HepG2 (cell line): Measurements from ENCODE around the gene DPH3. TPM values are rescaled to one million over a fixed set of nuclear protein-coding genes. Genes with fewer than 3 reads are reported as not detected.

Experiments used
- ATAC-seq: fragments of 200-7000 bp; cut with Tn5 transposase; 3 replicates; pipeline ENCODE4 v1.9.1; 2020; ENCODE audit warnings: mild to moderate bottlenecking, moderate library complexity
- BruUV-seq: library from RNA; stranded (reverse); fragments of 400-500 nt; replicated peaks from 2 replicates; lab custom pipeline; 2021; lab: Mats Ljungman, UMichigan
- CTCF ChIA-PET: fragments of 300-600 bp; formaldehyde crosslinking; extraction: SDS; loops from one replicate; lab custom pipeline; 2021; ENCODE audit warnings: low total read pairs, inconsistent platforms, low intra/inter-chr PET ratio; lab: Yijun Ruan, JAX
- POLR2A ChIA-PET: fragments of 350-600 bp; sonication (Branson Sonifier 250); formaldehyde crosslinking; loops from one replicate; lab custom pipeline; 2020; ENCODE audit warnings: antibody characterized with exemption, inconsistent platforms; lab: Yijun Ruan, JAX
- DNase-seq: peaks from one replicate; pipeline ENCODE4 v3.0.0-alpha.2; 2015; ENCODE audit warnings: low spot score
- FAIRE-seq: peaks from 3 replicates; lab custom pipeline; 2011; peaks lifted over from hg19 to GRCh38; lab: Jason Lieb, UNC
- H2AFZ ChIP-seq: one replicate; pipeline ENCODE4 v1.6.1; 2011; ENCODE audit warnings: low read length, inconsistent platforms
- H3K27ac ChIP-seq: fragments of 300-600 bp; 3 replicates; pipeline ENCODE4 v1.8.0; 2011; ENCODE audit warnings: mixed run types, mild to moderate bottlenecking, mixed read lengths, low read length, inconsistent platforms; ENCODE audit not compliant: insufficient read depth; ENCODE audit errors: extremely low read length
- H3K27me3 ChIP-seq, 2 experiments: fragments of 200-600 bp in 1 of 2; 2 replicates in 1 of 2; 3 replicates in 1 of 2; pipeline versions ENCODE4 v1.6.0 to v1.8.0; 2011; ENCODE audit warnings: low read length in 2 of 2, mild to moderate bottlenecking in 2 of 2, moderate library complexity in 2 of 2, inconsistent platforms in 1 of 2; ENCODE audit not compliant: insufficient read depth in 2 of 2, control insufficient read depth in 1 of 2
- H3K36me3 ChIP-seq, 2 experiments: fragments of 200-600 bp in 1 of 2; replicated peaks in 1 of 2; 2 replicates in 1 of 2; 3 replicates in 1 of 2; pipeline versions ENCODE4 v1.5.1 to v1.8.0; 2011; ENCODE audit warnings: low read length in 2 of 2, inconsistent platforms in 1 of 2; ENCODE audit not compliant: insufficient read depth in 2 of 2, control insufficient read depth in 1 of 2
- H3K4me1 ChIP-seq: 2 replicates; pipeline ENCODE4 v1.5.1; 2012; ENCODE audit warnings: low read length, inconsistent platforms; ENCODE audit not compliant: insufficient read depth
- H3K4me2 ChIP-seq: 2 replicates; pipeline ENCODE4 v1.6.0; 2011; ENCODE audit warnings: low read depth, low read length, inconsistent platforms
- H3K4me3 ChIP-seq, 3 experiments: fragments of 200-600 bp in 1 of 3; sonication (generic), shearing (Covaris generic) in 1 of 3; replicated peaks in 1 of 3; 2 replicates each; pipeline ENCODE4 v1.5.1; 2011 to 2016; ENCODE audit warnings: low read length in 3 of 3, inconsistent platforms in 2 of 3, low read depth in 2 of 3, mild to moderate bottlenecking in 2 of 3, control low read depth in 1 of 3, mixed read lengths in 1 of 3; ENCODE audit not compliant: insufficient read depth in 1 of 3
- H3K79me2 ChIP-seq: one replicate; pipeline ENCODE4 v1.6.1; 2011; ENCODE audit warnings: low read length, inconsistent platforms; ENCODE audit not compliant: insufficient read depth
- H3K9ac ChIP-seq: 2 replicates; pipeline ENCODE4 v1.6.0; 2011; ENCODE audit warnings: mild to moderate bottlenecking, low read depth, low read length, inconsistent platforms; ENCODE audit not compliant: insufficient read depth
- H3K9me3 ChIP-seq: 2 replicates; pipeline ENCODE4 v1.5.1; 2012; ENCODE audit warnings: mild to moderate bottlenecking, low read length
- H4K20me1 ChIP-seq: 2 replicates; pipeline ENCODE4 v1.6.0; 2011; ENCODE audit warnings: inconsistent platforms, mild to moderate bottlenecking, low read length, moderate library complexity; ENCODE audit not compliant: insufficient read depth
- ATF7 ChIP-seq, 2 experiments: fragments of 450-650 bp in 1 of 2; sonication (generic) in 1 of 2; formaldehyde crosslinking in 1 of 2; IDR thresholded peaks; 2 replicates each; pipeline versions ENCODE4 v1.4.0 to v1.6.1; 2016 to 2020; ENCODE audit warnings: antibody characterized with exemption in 1 of 2, mild to moderate bottlenecking in 1 of 2, missing genetic modification reagents in 1 of 2
- MAF1 ChIP-seq: sonication (generic); formaldehyde crosslinking; IDR thresholded peaks from 2 replicates; pipeline ENCODE4 v1.5.0; 2020; ENCODE audit warnings: missing genetic modification reagents, borderline replicate concordance
- MTA3 ChIP-seq: sonication (generic); formaldehyde crosslinking; IDR thresholded peaks from 2 replicates; pipeline ENCODE4 v1.4.0; 2020; ENCODE audit warnings: missing genetic modification reagents
- MXD1 ChIP-seq: sonication (generic); formaldehyde crosslinking; IDR thresholded peaks from 2 replicates; pipeline ENCODE4 v1.4.0; 2020; ENCODE audit warnings: mild to moderate bottlenecking, missing genetic modification reagents
- NKX3-1 ChIP-seq: sonication (generic); formaldehyde crosslinking; IDR thresholded peaks from 2 replicates; pipeline ENCODE4 v1.5.0; 2020; ENCODE audit warnings: missing genetic modification reagents
- ZNF44 ChIP-seq: sonication (generic); formaldehyde crosslinking; IDR thresholded peaks from 2 replicates; pipeline ENCODE4 v1.5.1; 2020; ENCODE audit warnings: mild to moderate bottlenecking, missing genetic modification reagents
- ZNF883 ChIP-seq: sonication (generic); formaldehyde crosslinking; IDR thresholded peaks from 2 replicates; pipeline ENCODE4 v1.5.1; 2020; ENCODE audit warnings: mild to moderate bottlenecking, missing genetic modification reagents; ENCODE audit errors: not compliant biosample characterization
- WGBS: methylation state at CpG from one replicate; pipeline ENCODE4 v1.1.6; 2017; ENCODE audit warnings: low lambda C conversion rate; 5-methylcytosine and 5-hydroxymethylcytosine counted together
- in situ Hi-C: cut with HindIII; loops from 2 replicates; pipeline ENCODE4 v1.10.0; 2017; ENCODE audit warnings: low pct_unique_long_range_greater_than_20kb; ENCODE audit not compliant: extremely low pct_ligation_motif_present
- intact Hi-C: fragments of 100-400 bp; cut with micrococcal nuclease; formaldehyde crosslinking; loops from one replicate; pipeline ENCODE4 v1.10.0; 2022; ENCODE audit not compliant: unreplicated experiment
- polyA plus RNA-seq, 8 experiments: library from polyadenylated mRNA; depleted of rRNA in 3 of 8; stranded (reverse) in 7 of 8; unstranded in 1 of 8; fragments of >200 nt; fragmentation: Illumina TruSeq in 4 of 8; extraction: Trizol in 4 of 8; gene quantifications; 2 replicates each; pipeline versions ENCODE4 v1.2.1 to v1.2.3, GENCODE V29; 2011 to 2016; ENCODE audit warnings: low read depth in 4 of 8, missing spikeins in 1 of 8, mixed read lengths in 1 of 8; ENCODE audit not compliant: insufficient read depth in 1 of 8
- total RNA-seq, 5 experiments: library from RNA; depleted of rRNA; stranded (reverse); fragments of >200 nt; fragmentation: Illumina TruSeq; extraction: Trizol; gene quantifications; 2 replicates each; pipeline ENCODE4 v1.2.3, GENCODE V29; 2016; ENCODE audit warnings: low read depth in 1 of 5
- TF ChIP-seq, protein P1 (sequence below): sonication (generic); formaldehyde crosslinking; IDR thresholded peaks from 2 replicates; pipeline ENCODE4 v1.4.0; 2020; ENCODE audit warnings: missing genetic modification reagents

The DPH3 gene
- total and polyA plus RNA-seq, 2 of the 13 experiments (the other 11 are each of a cell fraction or from before 2014, with no cell fraction given), result 18.3 to 21.6 TPM

- H3K36me3 ChIP-seq, result peaks cover 10 to 47% of the 10 kb centered on the region in 2 experiments
- no peaks in the 10 kb centered on the region for H3K27me3 ChIP-seq
- no peak for FAIRE-seq
- POLR2A ChIA-PET, result no interaction called here
- ATAC-seq, result no peak
- H3K4me1 ChIP-seq, result peaks cover 10% of the 10 kb centered on the region; the same call in 1 of the 2 replicates
- H3K9ac ChIP-seq, result no peak overlapping the region
- H3K79me2 ChIP-seq, result peaks cover 2% of the 10 kb centered on the region
- H2AFZ ChIP-seq, result no peak overlapping the region
- H4K20me1 ChIP-seq, result no peaks in the 10 kb centered on the region
- intact Hi-C loops (no loop called here), in situ Hi-C loops (no loop called here)
- WGBS, result 95% methylated on average over 5 of the region's 5 CpGs
- no peak overlapping the region for H3K27ac ChIP-seq
- no TSS peak for BruUV-seq
- DNase-seq, result no peak
- peak; percentile 82 for TF ChIP-seq ATF7 (IDR thresholded peaks at IDR 0.05)
- no peak for TF ChIP-seq ATF7 (CRISPR knock-in tag; IDR thresholded peaks at IDR 0.05)
- TF ChIP-seq ZNF44 (CRISPR knock-in tag), result no peak
- no peak for TF ChIP-seq MXD1
- no peak for TF ChIP-seq NKX3-1 (CRISPR knock-in tag)
- TF ChIP-seq MAF1 (CRISPR knock-in tag), result no peak
- TF ChIP-seq ZNF883 (CRISPR knock-in tag), result no peak
- no peak for TF ChIP-seq MTA3
- H3K4me2 ChIP-seq, result no peak overlapping the region
- H3K9me3 ChIP-seq, result no peaks in the 10 kb centered on the region
- CTCF ChIA-PET, result no interaction called here
- H3K4me3 ChIP-seq, result no peak overlapping the region
Observed at GRCh38 chr3:16307832-16308531, 43.2 kb upstream of the DPH3 start.

- Histone ChIP-seq H3K27ac (no peak overlapping the region), H3K9ac (no peak overlapping the region), H3K4me3 (no peak overlapping the region), H3K4me1 (no peaks in the 10 kb centered on the region), H4K20me1 (no peaks in the 10 kb centered on the region), H3K27me3 (no peaks in the 10 kb centered on the region), H2AFZ (no peak overlapping the region), H3K4me2 (no peak overlapping the region), H3K79me2 (peaks cover 2% of the 10 kb centered on the region), H3K9me3 (no peaks in the 10 kb centered on the region), H3K36me3 (peaks cover 12 to 58% of the 10 kb centered on the region in 2 experiments)
- whole genome bisulfite sequencing, result 98% methylated on average over 5 of the region's 7 CpGs
- CTCF ChIA-PET, result no interaction called here
- intact Hi-C loops, result no loop called here
- DNase-seq (no peak), FAIRE-seq (no peak), ATAC-seq (no peak)
- TF ChIP-seq, protein P1, sequence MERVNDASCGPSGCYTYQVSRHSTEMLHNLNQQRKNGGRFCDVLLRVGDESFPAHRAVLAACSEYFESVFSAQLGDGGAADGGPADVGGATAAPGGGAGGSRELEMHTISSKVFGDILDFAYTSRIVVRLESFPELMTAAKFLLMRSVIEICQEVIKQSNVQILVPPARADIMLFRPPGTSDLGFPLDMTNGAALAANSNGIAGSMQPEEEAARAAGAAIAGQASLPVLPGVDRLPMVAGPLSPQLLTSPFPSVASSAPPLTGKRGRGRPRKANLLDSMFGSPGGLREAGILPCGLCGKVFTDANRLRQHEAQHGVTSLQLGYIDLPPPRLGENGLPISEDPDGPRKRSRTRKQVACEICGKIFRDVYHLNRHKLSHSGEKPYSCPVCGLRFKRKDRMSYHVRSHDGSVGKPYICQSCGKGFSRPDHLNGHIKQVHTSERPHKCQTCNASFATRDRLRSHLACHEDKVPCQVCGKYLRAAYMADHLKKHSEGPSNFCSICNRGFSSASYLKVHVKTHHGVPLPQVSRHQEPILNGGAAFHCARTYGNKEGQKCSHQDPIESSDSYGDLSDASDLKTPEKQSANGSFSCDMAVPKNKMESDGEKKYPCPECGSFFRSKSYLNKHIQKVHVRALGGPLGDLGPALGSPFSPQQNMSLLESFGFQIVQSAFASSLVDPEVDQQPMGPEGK, result no peak
- in situ Hi-C loops, result no loop called here
- POLR2A ChIA-PET, result no interaction called here
- BruUV-seq, result no TSS peak
Observed at GRCh38 chr3:16305111-16305541, 40.4 kb upstream of the DPH3 start.
